GM18508 (cell line): ENCODE data around the gene ANKRD31.
"Not testable (repeated sequence)": the region's sequence is repeated elsewhere in the genome, so short reads cannot be mapped to it uniquely, and the experiment has no call there.

ENCODE experiments used
- ATAC-seq: cut with Tn5 transposase; IDR thresholded peaks from one replicate; pipeline ENCODE4 v1.9.1; 2021; ENCODE audit warnings: moderate number of reproducible peaks; ENCODE audit not compliant: insufficient read depth, unreplicated experiment

Gene ANKRD31

GRCh38 chr5:75236322-75237316, at the start of gene ANKRD31:
Gene ANKRD31, minus strand, starts transcription at chr5:75236878. Its CDS starts 192 bp downstream, at chr5:75236686.
- peak; percentile 79 for ATAC-seq

- no peak for ATAC-seq
Measured at GRCh38 chr5:75286211-75286773, 49.6 kb upstream of the ANKRD31 start.

- no peak for ATAC-seq
Measured at GRCh38 chr5:75282581-75282980, 45.9 kb upstream of the ANKRD31 start.

GRCh38 chr5:75281716-75282465, 45.2 kb upstream of the ANKRD31 start:
- no peak for ATAC-seq

- no peak for ATAC-seq
Measured at GRCh38 chr5:75279321-75279720, 42.6 kb upstream of the ANKRD31 start.

- no peak for ATAC-seq
Measured at GRCh38 chr5:75277463-75277862, 40.8 kb upstream of the ANKRD31 start.

- ATAC-seq, result no peak
Measured at GRCh38 chr5:75275756-75276155, 39.1 kb upstream of the ANKRD31 start.

GRCh38 chr5:75275147-75275546, 38.5 kb upstream of the ANKRD31 start:
- ATAC-seq, result no peak

- no peak for ATAC-seq
Measured at GRCh38 chr5:75274486-75274885, 37.8 kb upstream of the ANKRD31 start.

GRCh38 chr5:75270605-75271004, 33.9 kb upstream of the ANKRD31 start:
- ATAC-seq, result not testable (repeated sequence)

- ATAC-seq, result no peak
Measured at GRCh38 chr5:75265731-75266130, 29.1 kb upstream of the ANKRD31 start.

- no peak for ATAC-seq
Measured at GRCh38 chr5:75262271-75262670, 25.6 kb upstream of the ANKRD31 start.

- ATAC-seq, result no peak
Measured at GRCh38 chr5:75260708-75261107, 24.0 kb upstream of the ANKRD31 start.

- not testable (repeated sequence) for ATAC-seq
Measured at GRCh38 chr5:75250452-75250851, 13.8 kb upstream of the ANKRD31 start.

- no peak for ATAC-seq
Measured at GRCh38 chr5:75245023-75245422, 8.3 kb upstream of the ANKRD31 start.

GRCh38 chr5:75243510-75243909, 6.8 kb upstream of the ANKRD31 start:
- ATAC-seq, result no peak

- no peak for ATAC-seq
Measured at GRCh38 chr5:75243100-75243499, 6.4 kb upstream of the ANKRD31 start.

- ATAC-seq, result no peak
Measured at GRCh38 chr5:75242067-75242466, 5.4 kb upstream of the ANKRD31 start.

- ATAC-seq, result no peak
Measured at GRCh38 chr5:75239681-75240080, 3.0 kb upstream of the ANKRD31 start.

- ATAC-seq, result no peak
Measured at GRCh38 chr5:75235711-75236110, 967 bp downstream of the ANKRD31 start.

- ATAC-seq, result no peak
Measured at GRCh38 chr5:75234251-75234650, 2.4 kb downstream of the ANKRD31 start.
